ENCODE measurements around the gene RUNX3. TPM values are rescaled to one million over a fixed set of nuclear protein-coding genes. Genes with fewer than 3 reads are reported as not detected.

The RUNX3 gene
- total RNA-seq, 1 donor from 2014 or later = not detected

- H3K9me3 Mint-ChIP-seq (ENCODE audit: unreplicated experiment) = no peaks in the 10 kb centered on the region
Measured at GRCh38 chr1:24905355-24905978, 24.6 kb downstream of the RUNX3 start.

GRCh38 chr1:24904731-24905354 is 25.2 kb downstream of the RUNX3 start:
- Mint-ChIP-seq H3K27me3 (ENCODE audit: unreplicated experiment) (peaks cover 8% of the 10 kb centered on the region), H3K9me3 (ENCODE audit: unreplicated experiment) (no peaks in the 10 kb centered on the region), H3K4me1 (ENCODE audit: unreplicated experiment) (no peaks in the 10 kb centered on the region), H3K27ac (ENCODE audit: unreplicated experiment) (no peak overlapping the region), H3K36me3 (ENCODE audit: unreplicated experiment) (no peaks in the 10 kb centered on the region), H3K4me3 (ENCODE audit: unreplicated experiment) (no peak overlapping the region)
- DNase-seq (ENCODE audit: extremely low spot score, unreplicated experiment) = no peak
- no peak for TF ChIP-seq CTCF (IDR thresholded peaks at IDR 0.05)

More at GRCh38 chr1:24905355-24905978, 24.6 kb downstream of the RUNX3 start:
- Mint-ChIP-seq H3K4me3 (ENCODE audit: unreplicated experiment) (no peak overlapping the region), H3K27ac (ENCODE audit: unreplicated experiment) (no peak overlapping the region), H3K36me3 (ENCODE audit: unreplicated experiment) (no peaks in the 10 kb centered on the region), H3K27me3 (ENCODE audit: unreplicated experiment) (peaks cover 2% of the 10 kb centered on the region), H3K4me1 (ENCODE audit: unreplicated experiment) (no peaks in the 10 kb centered on the region)
- no peak for TF ChIP-seq CTCF (IDR thresholded peaks at IDR 0.05)
- DNase-seq (ENCODE audit: extremely low spot score, unreplicated experiment) = no peak

GRCh38 chr1:24903955-24904730 is 25.9 kb downstream of the RUNX3 start:
- no peaks in the 10 kb centered on the region for H3K4me1 Mint-ChIP-seq (ENCODE audit: unreplicated experiment)
- DNase-seq (ENCODE audit: extremely low spot score, unreplicated experiment) = no peak
- H3K9me3 Mint-ChIP-seq (ENCODE audit: unreplicated experiment) = no peaks in the 10 kb centered on the region
- no peak overlapping the region for H3K27ac Mint-ChIP-seq (ENCODE audit: unreplicated experiment)
- peaks cover 15% of the 10 kb centered on the region for H3K27me3 Mint-ChIP-seq (ENCODE audit: unreplicated experiment)
- H3K36me3 Mint-ChIP-seq (ENCODE audit: unreplicated experiment) = no peaks in the 10 kb centered on the region
- TF ChIP-seq CTCF (IDR thresholded peaks at IDR 0.05) = no peak
- no peak overlapping the region for H3K4me3 Mint-ChIP-seq (ENCODE audit: unreplicated experiment)

GRCh38 chr1:24903560-24903954 is 26.5 kb downstream of the RUNX3 start:
- peaks cover 19% of the 10 kb centered on the region for H3K27me3 Mint-ChIP-seq (ENCODE audit: unreplicated experiment)
- DNase-seq (ENCODE audit: extremely low spot score, unreplicated experiment) = no peak
- no peaks in the 10 kb centered on the region for H3K9me3 Mint-ChIP-seq (ENCODE audit: unreplicated experiment)
- no peaks in the 10 kb centered on the region for H3K4me1 Mint-ChIP-seq (ENCODE audit: unreplicated experiment)
- TF ChIP-seq CTCF (IDR thresholded peaks at IDR 0.05) = no peak
- H3K4me3 Mint-ChIP-seq (ENCODE audit: unreplicated experiment) = no peak overlapping the region
- no peaks in the 10 kb centered on the region for H3K36me3 Mint-ChIP-seq (ENCODE audit: unreplicated experiment)
- no peak overlapping the region for H3K27ac Mint-ChIP-seq (ENCODE audit: unreplicated experiment)

DNA sequence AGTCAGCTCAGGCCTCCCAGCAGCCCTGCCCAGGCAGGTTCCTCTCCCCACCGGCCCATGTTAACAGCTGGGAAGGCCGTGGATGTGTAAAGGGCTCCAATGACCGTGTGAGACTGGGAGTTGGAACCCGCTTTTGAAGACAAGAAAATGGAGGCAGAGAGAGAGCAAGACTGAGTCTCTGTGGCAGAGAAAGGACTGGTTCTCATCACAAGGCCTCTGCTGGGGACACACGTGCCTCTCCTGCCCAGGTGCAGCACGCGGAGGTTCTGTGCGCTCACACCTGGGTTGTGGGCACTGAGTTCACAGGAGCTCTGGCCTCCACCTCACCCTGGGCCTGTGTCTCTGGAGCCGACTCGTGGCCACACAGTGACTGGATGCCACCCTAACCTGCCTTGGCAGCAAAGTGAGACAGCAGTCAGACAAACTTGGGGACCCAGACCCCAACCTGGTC is 27.0 kb downstream of the RUNX3 start:
- DNase-seq (ENCODE audit: extremely low spot score, unreplicated experiment) = no peak
- Mint-ChIP-seq H3K36me3 (ENCODE audit: unreplicated experiment) (no peaks in the 10 kb centered on the region), H3K9me3 (ENCODE audit: unreplicated experiment) (no peaks in the 10 kb centered on the region), H3K27ac (ENCODE audit: unreplicated experiment) (no peak overlapping the region), H3K4me1 (ENCODE audit: unreplicated experiment) (no peaks in the 10 kb centered on the region), H3K27me3 (ENCODE audit: unreplicated experiment) (peaks cover 19% of the 10 kb centered on the region), H3K4me3 (ENCODE audit: unreplicated experiment) (no peak overlapping the region)
- TF ChIP-seq CTCF (IDR thresholded peaks at IDR 0.05) = no peak

Data from osteocyte (in vitro differentiated cells).